Fibroblast of the aortic adventitia (primary cell): Measurements from ENCODE around the gene TASOR2. TPM values are rescaled to one million over a fixed set of nuclear protein-coding genes. Genes with fewer than 3 reads are reported as not detected.

Source experiments
- DNase-seq: peaks from one replicate; pipeline ENCODE4 v3.0.0-alpha.2; 2010; ENCODE audit warnings: low read depth
- H3K4me3 ChIP-seq: 2 replicates; pipeline ENCODE4 v1.5.1; 2011; ENCODE audit warnings: low read depth, mild to moderate bottlenecking, control low read depth, low read length, moderate library complexity
- total RNA-seq: library from RNA; depleted of rRNA; stranded (reverse); fragments of >200 nt; gene quantifications from 2 replicates; pipeline ENCODE4 v1.2.3, GENCODE V29; 2012; ENCODE audit warnings: low replicate concordance
- TF ChIP-seq, protein P1 (sequence below): IDR thresholded peaks from 2 replicates; pipeline ENCODE4 v1.5.1; 2011; ENCODE audit warnings: mild to moderate bottlenecking, low read length, control low read depth, inconsistent platforms; ENCODE audit not compliant: insufficient read depth

TASOR2 gene
- total RNA-seq, 1 donor, result 92.9 TPM

DNA sequence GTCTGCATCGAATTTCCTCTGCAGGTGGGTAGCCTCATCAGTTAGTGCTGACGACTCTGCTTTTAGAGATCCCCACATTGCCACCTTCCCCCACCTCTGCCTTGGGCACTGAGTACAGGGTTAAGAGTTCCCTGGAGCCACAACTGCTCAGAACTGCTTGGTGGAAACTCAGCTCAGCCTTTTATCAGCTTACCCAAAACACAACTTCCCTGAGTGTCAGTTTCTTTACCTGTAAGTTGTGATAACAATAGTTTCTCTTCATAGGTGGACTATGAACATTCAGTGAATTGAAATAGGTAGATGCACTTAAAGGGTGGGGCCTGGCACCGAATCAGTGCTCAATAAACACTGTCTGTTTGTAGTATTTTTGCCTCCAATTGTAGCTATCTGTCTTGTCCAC, 29.5 kb upstream of the TASOR2 start:
- no peak overlapping the region for H3K4me3 ChIP-seq
- TF ChIP-seq, protein P1, sequence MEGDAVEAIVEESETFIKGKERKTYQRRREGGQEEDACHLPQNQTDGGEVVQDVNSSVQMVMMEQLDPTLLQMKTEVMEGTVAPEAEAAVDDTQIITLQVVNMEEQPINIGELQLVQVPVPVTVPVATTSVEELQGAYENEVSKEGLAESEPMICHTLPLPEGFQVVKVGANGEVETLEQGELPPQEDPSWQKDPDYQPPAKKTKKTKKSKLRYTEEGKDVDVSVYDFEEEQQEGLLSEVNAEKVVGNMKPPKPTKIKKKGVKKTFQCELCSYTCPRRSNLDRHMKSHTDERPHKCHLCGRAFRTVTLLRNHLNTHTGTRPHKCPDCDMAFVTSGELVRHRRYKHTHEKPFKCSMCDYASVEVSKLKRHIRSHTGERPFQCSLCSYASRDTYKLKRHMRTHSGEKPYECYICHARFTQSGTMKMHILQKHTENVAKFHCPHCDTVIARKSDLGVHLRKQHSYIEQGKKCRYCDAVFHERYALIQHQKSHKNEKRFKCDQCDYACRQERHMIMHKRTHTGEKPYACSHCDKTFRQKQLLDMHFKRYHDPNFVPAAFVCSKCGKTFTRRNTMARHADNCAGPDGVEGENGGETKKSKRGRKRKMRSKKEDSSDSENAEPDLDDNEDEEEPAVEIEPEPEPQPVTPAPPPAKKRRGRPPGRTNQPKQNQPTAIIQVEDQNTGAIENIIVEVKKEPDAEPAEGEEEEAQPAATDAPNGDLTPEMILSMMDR, result no peak
- DNase-seq, result no peak

DNA sequence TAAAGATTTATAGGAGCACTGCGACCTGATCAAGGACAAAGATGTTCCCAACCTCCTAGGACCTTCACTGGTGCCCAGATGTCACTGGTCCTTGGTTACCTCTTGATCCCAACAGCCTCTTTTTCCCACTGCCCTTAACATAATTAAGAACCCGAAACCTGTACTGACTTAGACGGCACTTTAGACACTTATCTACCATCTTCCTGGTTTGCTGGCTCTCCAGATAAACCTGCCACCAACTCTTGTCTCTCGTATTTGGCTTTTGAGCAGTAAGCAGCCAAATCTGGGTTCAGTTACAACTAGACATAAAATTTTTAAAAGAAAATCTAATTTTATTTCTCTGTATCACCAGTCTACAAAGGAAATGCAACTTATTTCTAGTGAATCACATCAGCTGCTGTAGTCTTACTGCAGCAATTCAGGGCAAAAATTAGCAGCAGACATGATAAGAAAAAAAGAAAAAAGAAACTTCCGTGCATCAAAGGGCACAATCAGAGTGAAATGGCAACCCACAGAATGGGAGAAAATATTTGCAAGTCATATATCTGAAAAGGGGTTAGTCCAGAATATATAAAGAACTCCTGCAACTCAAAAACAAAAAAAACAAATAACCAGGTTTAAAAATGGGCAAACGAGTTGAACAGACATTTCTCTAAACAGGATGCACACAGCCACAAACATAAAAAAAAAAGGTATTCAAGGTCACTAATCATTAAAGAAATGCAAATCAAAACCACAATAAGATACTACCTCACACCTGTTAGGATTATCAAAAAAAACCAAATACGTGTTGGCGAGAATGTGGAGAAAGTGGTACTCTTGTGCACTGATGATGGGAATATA, 27.7 kb upstream of the TASOR2 start:
- no peak for DNase-seq
- TF ChIP-seq, protein P1, result no peak
- H3K4me3 ChIP-seq, result no peak overlapping the region

DNA sequence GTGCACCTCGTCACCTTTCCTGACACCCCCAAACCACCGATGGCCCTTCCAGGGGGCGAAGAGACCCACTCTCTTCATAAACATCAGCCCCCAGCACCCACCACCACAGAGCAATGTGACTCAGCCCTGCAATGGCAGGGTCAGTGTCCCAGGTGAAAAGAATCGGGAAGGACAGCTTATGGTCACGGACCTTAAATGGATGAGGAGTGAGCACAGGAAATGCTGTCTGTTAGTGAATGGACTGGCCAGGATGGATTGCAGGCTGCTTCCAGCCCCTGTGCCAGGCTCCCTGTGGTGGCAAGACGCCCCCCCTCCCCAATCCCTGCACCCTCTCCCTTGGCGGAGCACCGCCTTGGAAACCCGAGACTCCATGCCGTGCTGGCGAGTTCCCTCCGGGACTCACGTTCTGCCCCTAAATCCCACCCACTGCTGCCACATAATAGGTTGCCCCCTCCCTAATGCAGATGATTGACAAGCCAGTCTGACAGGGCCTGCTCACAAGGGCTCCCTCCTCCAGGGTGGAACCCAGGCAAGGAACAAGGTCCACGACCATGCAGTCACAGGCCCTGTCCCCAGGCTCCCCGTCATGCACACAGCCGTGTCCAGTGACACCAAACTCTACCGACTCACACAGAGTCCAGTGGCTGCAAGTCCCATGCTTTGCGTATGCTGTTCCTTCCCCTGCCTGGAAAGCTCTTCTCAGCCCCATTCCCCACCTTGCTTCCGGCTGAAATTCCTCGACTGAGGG, 25.6 kb upstream of the TASOR2 start:
- TF ChIP-seq, protein P1, result no peak
- DNase-seq, result no peak
- H3K4me3 ChIP-seq, result no peak overlapping the region

DNA sequence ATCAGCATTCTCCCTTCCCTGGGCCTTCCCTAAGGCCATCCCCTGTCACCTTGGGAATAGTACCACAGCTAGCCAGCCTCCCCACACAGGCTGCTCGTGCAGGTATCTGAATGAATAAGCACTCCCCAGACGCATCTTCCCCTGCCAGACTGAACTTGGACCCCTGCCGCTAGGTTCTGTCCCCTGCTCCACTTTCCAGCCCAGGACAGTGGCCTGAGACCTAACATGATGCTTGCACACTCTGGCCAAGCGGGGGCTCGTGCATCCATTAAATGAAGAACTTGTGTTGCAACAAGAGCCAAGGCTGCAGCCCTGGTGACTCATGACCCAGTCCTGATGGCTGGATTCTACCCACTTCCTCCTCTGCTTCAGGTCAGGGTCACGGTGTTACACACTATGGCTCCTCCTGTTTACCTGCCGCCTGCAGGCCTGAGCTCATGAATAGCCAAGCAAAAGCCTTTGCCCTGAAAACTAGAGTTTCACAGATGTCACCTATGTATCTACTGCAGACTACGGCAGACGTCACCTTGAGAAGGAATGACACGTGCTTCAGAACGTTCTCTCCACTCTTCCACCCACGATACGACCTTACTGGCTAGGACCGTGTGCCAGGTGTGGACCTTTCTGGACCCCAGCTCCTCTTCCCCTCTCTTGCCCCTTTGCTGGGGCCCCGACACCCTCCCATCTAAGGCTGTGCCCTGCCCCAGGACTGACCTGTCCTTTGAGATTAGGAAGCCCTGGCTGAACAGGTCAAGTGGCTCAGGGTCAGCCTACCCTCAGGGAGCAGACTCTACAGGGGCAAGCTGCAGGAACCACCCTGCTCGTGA, 24.7 kb upstream of the TASOR2 start:
- TF ChIP-seq, protein P1, result no peak
- DNase-seq, result peak; percentile 43
- H3K4me3 ChIP-seq, result no peak overlapping the region

DNA sequence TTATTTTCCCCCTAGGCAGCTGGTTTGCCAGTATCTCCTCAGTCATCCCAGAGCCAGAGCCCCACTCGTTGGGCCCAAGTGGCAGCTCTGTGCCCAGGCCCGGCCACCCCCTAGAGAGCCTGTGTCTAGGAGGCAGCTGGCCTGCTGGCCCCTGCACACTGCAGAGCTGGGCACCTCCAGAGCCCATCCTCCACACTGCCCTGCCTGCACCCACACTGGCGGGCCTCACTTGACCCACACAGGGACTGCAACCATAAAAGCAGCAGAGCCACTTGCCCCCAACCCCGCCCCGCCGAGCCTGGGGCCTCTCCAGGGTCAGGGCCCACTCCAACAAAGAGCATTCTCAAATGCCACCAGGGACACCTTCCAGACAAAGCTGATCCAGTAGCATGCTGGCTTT, 23.6 kb upstream of the TASOR2 start:
- TF ChIP-seq, protein P1, result no peak
- no peak overlapping the region for H3K4me3 ChIP-seq
- no peak for DNase-seq

DNA sequence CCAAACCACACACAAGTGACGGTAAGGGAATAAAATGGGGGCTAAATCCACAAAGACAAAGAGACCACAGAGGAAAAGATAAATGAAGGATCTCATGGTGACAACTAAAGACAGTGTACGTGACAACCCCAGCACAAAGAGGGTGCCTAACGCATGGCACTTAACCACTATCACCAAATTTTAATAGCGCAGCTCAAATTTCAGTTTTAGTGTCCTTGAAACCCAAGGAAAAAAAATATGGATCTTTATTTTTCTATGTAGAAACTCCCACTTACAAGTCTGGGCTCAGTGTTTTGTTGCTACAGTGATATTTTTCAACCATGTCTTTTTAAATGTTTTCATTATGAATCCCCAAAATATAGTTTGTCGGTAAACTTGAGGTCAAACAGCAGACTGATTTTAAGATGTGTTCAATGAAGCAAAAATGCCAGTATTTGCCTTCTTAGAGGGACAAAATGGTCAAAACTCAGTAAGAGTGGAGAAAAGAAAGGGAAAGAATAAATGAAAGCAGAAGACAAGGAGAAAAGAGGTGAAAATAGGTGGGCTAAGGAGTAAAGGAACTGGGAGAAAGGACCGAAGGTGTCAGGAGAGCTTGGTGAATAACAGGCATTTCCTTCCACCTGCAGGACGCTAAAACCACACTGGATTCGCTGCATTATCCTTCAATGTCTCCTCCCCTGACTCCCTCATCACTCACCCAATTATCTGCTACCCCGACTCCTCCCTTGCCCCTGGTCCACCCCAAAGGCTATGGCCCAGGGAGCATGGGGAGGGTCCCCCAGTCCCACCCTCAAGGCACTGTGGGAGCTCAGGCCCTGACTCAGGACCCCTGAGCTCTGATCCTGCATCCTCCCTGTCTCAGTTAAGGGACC, 21.7 kb upstream of the TASOR2 start:
- no peak for DNase-seq
- TF ChIP-seq, protein P1, result no peak
- no peak overlapping the region for H3K4me3 ChIP-seq
